GM21390 (cell line): ENCODE results near the gene RAPSN.

Source experiments
- ATAC-seq: cut with Tn5 transposase; IDR thresholded peaks from one replicate; pipeline ENCODE4 v1.9.1; 2021; ENCODE audit not compliant: unreplicated experiment

Gene RAPSN

DNA sequence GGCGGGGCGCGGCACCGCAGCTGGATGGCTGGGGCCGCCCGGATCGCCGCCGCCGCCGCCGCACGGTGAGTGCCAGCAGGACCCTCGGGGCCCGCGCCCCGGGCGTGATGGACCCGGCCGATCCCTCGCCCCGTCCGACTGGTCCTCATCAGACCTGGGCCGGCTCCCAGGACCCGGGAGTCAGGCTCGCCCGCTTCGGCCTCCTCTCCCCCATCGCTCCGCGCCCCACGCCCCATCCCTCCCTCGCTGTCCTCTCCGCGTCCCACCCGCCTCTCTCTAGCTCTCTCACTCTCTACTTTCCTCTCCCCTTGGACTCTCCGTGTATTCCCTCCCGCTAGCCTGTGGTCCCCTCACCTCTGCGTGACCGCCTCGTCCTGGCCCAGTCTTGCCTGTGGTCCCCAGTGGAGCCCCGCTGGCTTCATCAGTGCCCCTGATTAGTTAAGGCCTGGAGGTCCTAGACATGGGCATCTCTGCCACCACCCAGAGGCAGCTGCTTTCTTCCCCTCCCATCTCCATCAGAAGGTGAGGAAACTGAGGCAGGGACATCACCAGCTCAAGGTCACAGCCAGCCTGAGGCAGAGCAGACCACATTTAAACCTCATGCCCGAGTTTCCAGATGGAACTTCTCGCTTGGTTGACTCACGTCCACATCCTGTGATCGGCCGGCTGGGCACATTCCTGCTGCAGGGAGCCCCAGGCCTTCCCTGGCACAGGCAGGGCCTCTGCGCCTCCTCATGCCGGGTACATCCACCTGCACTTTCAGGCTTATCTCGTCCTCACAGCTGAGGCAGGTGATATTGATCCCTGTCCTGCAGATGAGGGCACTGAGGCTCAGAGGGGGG lies 40.1 kb downstream of the RAPSN start:
- peak; percentile 5 for ATAC-seq

DNA sequence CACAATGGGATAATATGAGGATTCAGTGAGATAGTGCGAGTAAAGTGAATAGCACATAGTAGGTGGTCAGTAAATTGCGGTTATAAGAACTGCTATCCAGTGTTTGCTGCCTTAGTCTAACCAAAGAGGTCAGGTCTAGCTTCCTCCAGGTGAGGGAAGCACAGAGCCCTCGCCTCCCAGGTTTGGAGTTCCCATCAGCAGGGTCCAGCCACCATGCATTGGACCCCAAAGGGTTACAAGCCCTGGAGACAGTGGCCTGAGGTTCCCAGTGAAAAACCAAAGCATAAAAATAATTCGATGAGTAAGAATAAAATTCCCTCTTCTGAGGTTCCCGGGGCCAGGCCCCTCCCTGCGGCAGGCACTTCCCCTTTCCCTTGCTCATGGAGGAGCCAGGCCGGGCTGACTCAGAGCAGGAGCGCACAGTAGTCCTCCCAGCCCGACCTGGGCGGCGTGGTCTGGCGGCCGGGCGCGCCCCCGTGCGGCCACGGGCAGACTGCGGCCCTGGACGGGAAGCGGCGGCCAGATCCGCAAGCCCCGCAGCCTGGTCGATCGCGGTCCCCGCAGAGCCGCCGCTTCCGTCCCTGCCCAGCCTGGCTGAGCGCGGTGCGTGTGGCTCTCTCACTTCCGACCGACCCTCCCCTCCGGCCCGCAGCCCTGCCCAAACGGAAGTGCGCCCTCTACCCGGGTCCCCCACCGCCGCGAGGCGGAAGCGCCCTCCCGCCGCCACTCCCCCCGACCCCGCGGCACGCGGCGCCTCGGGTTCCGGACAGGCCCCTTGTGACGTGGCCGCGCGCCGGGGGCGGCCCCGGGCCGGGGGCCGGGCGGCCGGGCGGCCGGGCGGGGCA lies 41.0 kb downstream of the RAPSN start, which contains the start of gene SLC39A13:
Gene SLC39A13, plus strand, starts transcription at position 845 of the 845 bp plus-strand sequence. CDS start 1,505 bp downstream, outside the sequence.
- peak; percentile 85 for ATAC-seq

DNA sequence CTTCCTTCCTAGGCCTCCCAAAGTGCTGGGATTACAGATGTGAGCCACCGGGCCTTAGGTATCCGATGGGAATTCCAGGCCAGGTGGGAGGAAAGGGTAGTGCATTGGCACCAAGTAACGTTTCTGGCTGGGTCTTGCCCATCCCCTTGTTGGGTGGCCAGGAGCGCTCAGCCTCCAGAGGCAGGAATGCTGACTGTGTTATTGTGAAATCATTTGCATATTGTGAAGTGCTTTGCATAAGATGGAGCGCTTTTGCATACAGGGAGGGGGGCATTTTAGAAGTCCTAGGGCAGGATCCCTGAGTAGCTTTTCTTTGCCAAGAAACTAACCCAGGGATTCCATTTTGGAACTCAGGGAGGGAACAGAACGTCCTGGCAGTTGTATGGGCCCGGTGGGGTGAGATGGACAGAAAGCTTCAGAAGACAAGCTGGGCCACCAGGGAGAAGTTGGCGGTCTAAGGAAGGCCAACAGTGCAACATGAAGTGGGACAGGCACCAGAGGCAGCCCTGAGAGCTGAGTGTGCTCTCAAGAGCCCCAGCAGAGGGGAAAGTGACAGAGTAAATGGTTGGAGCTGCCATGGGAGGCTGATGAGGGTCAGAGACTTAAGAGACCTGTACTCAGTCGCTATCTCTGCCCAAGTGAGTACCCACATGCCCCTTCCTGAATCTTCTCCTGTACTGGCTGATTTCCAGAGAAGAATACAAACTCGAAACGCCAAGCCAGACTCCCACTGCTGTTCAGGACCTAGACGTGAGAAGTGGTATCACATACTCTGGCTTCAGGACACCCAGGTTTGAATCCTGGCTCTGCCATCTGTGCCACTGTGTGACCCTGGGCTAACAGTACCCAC lies 41.8 kb downstream of the RAPSN start:
- no peak for ATAC-seq

DNA sequence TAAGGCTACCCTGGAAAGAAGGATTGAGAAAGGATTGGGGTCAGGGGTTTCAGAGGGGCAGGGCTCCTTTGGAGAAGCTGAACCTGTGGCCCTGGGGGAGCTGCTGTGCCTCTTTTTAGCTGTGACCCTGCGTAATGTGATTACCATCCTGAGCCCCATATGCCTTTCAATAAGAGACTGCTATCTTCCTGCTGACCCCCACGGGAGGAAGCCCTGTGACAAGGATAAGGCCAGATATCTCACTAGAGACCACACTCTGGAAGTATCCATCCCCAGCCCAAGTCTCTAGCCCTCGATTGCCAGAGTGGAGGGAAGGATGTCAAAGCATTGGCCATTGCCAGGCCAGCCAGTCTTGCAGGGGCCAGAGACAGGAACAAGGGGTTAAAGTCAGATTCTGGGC lies 45.4 kb downstream of the RAPSN start:
- ATAC-seq: no peak

DNA sequence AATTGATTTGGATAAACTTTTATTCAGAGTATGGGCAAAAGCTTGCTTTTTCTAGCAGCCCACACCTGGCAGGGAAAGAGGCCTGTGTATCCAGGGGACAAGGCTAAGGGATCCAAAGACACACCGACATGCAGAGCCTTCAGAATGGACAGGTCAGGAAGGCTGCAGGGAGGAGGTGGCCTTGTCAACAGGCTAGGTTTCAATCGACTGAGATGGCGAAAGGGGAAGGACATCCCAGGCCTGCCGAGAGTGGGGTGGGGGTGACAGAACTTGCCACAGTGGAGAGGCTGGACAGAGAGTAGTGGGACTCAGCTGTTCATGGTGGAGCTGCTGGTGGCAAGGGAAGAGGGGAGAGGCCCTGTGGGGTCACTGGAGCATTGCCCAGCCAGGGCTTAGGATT lies 45.8 kb downstream of the RAPSN start:
- ATAC-seq: no peak

DNA sequence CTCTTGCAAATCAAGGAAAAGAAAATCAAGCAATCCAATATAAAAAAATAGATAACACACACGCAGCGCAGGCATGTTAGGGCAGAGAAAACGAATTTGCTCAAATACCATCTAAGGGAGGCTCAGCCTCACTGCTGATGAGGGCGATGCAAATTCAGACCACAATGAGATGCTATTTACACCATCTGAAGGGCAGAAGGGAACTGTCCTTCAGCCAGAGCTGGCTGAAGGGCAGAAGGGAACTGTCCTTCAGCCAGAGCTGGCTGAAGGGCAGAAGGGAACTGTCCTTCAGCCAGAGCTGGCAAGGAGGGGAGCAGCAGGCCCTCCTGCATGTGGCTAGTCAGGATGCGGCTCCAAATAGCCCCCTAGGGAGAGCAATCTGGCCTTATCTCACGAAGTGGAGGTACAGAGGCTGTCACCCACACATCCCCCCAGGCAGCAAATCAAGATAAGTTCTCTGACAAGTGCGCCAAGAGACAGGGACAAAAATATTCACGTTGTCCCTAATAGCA lies 48.1 kb downstream of the RAPSN start:
- ATAC-seq: peak; percentile 68

DNA sequence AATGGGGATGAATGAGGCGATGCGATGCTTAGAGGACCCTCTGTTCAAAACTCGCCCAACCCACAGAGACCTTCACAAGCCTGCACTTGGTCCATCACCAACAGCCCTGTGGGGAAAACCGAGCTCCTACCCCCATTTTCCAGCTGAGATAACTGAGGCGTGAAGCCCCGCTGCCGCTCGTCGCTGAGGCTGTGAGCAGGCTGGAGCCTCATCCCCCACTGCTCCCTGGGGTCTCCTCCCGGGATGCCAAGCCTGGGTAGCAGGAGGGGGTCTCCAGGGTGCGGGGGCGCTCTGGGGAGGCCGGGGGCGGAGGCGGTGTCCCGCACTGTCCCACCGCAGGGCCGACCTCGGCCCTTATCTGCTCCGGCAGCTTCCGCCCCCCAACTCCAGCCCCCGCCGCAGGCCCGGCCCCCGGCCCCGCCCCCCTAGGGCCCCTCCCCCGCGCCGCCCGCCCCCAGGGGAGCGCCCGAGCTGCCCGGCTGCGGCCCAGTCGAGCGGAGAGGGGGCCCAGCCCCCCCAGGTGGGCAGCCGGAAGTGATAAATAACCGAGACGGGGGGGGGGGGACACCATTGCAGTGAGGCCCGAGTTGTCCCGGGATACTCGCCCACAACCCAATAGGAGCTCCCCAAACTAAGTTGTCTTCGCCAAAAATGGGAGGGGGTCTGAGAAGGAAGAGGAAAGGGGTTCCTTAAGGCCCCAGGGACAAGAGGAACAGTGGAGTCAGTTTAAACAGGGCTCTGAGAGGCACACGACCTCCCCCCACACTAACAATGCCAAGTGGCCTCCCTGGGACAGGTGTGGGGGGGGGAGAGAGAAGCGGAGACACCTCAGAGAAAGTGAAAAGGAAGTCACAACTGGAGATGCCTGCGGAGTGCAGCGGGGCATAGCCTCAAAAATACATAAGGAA lies 48.8 kb downstream of the RAPSN start:
- ATAC-seq: peak; percentile 41

DNA sequence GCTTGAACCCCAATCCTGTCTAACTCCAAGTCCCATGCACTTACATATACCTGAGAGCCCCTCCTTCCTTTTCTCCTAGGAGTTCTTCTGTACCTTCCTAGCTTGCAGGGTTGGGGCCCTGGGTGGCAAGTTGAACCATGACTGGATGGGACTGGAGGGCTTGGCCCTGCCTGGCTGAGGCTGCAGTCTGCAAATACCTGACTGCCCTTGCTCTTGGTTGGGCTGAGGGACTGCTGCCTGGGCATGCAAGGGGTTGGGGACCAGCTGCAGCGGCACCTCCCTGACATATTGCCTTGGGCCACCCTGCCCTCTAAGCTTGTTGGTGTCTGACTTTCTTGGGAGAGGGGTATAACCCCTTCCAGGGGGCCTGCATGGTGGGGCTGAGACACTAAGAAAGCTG lies 50.4 kb downstream of the RAPSN start:
- no peak for ATAC-seq

DNA sequence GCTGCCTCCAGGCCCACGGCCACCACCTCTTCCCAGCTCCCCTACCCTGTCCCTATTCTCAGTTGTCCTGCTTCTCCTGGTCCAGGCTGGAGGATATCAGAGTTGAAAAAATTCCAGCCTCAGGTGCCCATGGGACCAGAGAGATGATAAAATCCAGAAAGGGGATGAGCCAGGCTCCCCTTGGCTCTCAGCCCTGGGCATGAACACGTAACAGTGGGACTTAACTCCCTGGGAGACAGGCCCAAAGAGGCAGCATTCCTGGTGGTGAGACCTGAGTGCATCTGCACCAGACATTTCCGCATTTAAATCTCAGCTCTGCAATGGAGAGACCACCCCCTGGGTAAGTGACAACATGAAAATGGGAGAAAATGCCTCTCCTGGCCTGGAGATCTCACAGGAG lies 50.9 kb downstream of the RAPSN start:
- ATAC-seq: no peak

DNA sequence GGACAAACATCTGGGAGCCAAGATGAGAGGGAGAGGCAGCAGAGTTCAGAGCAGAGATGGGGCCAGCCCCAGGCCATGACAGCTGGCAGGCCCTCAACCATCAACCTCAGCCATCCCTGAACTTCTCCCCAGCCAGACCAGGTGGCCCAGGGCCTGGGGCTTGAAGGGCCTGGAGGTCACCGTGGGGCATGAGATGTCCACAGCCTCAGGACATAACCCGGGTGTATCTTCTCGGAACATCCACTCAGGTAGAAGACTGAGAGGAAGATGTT lies 53.0 kb downstream of the RAPSN start:
- no peak for ATAC-seq

DNA sequence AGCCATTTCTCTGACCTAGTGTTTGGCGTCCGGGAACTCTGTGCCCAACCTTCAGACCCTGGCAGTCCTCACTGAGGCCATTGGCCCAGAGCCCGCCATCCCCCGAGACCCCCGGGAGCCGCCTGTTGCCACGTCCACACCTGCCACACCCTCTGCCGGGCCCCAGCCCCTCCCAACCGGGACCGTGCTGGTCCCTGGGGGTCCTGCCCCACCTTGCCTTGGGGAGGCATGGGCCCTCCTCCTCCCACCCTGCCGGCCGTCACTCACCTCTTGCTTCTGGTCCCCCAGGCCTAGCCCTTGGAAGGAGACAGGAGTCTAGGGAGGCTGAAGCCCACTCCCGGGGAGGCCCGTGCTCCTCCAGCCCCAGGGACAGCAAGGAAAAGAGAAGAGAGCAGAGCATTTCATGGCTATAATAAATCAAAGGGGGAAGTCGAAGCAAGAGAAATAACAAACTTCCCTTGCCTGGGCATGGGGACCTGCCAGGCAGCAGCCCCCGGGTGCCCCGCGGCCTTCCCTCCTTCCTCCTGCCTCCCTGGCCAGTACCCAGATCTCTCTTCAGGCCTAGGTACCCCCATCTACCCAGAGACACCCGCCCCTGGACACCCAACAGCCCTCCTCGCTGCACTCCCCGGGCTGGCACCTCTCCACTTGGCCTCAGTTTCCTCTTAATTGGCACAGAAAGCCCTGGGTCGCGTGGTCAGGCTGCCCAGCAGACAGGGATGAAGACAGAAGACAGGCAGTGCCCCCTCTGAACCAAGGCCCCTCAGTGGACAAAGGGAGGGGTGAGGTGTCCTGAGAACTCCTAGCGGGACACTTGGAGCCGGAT lies 53.5 kb downstream of the RAPSN start:
- no peak for ATAC-seq

DNA sequence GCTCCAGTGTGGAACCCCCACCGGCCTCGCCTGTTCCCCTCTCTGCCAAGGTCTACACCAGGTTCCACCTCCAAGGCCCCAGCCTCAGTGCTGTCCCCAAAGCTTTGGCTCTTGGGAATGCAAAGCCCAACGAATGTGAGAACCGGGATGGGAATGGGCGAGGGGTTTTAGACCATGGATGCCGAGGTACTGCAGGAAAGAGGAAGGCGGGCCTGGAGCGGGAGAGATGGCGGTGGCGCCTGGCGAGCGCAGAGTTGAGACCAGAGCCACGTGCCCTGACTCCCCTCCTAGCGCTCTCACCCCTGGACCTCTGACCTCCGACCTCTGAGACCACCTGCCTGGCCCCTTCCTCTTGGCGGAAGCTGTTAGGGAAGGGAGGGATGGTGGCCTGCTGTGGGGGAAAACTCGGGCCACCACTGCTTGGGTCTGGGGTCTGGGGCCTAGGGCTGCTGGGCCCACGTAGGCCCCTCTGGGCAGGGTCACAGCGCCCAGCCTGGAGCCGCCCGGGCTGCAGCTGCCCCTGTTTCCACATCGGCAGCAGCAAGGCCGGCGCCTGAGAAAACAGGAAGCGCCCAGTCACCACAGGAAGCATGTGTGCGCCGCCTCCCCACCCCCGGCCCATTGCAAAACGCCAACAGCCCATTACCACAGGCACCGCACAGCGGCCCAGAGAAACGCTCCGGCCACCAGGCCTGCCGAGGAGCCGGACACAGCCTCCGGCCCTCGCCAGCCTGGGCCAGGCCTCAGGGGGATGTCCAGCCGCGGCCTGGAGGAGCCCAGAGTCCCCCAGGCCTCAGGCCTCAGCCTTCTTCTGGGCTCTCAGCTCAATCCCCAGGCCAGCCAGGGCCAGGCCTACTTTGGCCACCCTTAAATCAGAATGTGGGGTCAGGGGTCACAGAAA lies 54.4 kb downstream of the RAPSN start:
- peak; percentile 73 for ATAC-seq

DNA sequence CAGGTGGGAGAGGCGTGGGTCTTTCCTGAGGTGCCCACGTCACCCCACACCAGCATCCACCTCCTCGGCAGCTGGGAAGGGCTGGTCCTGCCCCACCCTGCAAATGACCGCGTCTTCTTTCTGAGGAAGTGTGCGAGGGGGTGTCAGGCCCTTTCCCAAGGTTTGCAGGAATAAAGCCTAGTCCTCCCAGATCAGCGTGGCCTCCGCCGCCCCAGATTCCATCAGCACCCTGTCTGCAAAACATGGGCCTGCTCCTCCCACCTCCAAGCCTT lies 55.0 kb downstream of the RAPSN start:
- ATAC-seq: no peak

DNA sequence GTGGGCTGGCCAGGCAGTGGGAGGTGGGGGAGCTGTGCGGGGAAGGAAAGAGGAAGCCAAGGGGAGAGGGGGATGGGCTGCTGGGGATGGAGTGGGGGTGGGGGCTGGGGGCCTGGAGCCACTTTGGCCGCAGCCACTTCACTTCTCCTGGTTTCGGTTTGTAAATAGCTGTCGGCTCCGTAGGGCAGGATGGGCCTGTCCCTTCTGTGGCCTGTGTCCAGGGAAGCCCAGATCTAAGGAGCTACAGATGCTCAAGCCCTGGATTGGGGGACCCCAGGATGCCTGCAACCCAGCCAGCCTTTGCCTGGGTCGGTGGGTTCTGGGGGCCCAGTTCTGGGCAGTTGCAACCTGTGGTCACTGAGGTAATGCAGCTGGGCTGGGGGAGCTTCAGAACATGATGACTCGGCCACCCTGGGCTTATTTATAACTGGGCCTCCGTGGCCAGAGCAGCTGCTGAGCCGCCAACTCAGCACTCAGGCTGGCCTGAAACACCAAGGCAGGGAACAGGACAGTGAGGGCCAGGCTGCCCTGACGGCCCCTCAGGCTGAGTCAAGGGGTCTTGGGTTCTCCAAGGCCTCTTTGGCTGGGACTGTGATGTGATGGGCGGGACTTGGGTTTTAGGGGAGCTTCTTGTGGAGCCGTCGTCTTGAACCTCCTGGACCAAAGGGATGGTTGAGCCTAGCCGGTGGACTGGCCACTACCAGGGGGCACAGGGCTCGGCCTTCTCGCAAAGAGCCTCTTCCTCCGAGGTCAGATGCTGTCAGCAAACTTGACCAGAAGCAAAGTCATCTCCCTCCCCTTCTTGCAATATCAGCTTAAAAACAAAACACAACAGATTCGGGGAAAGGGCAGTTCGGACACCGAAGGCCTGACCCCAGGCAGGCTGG lies 55.5 kb downstream of the RAPSN start:
- ATAC-seq: no peak

DNA sequence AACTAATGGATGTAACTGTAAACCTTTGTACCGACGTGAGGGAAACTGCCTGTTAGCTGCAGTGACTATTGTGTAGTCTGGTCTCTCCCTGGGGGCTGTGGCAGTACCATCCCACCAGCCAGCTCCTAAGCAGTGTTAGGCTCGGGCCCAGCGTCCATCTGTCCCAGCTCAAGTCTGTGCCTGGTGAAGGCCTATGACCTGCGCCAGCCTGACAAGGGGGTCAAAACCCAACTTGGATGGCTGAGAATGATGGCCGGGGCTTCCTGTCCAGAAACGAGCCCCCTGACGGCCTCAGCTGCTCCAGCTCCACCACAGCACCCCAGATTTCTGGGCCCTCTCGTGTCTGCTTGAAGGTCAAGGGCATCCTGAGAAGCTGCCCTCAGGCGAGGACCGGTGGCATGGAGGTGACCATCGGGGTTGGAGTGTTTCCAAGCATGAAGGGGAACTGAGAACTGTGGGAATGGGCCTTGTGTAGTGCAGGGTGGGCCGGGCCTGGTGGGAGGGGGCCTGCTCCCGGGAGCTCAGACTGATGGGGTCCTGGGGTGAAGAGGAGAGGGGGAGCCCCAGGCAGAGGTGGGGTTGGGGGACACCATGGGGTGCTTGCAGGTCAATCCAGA lies 56.3 kb downstream of the RAPSN start:
- no peak for ATAC-seq

DNA sequence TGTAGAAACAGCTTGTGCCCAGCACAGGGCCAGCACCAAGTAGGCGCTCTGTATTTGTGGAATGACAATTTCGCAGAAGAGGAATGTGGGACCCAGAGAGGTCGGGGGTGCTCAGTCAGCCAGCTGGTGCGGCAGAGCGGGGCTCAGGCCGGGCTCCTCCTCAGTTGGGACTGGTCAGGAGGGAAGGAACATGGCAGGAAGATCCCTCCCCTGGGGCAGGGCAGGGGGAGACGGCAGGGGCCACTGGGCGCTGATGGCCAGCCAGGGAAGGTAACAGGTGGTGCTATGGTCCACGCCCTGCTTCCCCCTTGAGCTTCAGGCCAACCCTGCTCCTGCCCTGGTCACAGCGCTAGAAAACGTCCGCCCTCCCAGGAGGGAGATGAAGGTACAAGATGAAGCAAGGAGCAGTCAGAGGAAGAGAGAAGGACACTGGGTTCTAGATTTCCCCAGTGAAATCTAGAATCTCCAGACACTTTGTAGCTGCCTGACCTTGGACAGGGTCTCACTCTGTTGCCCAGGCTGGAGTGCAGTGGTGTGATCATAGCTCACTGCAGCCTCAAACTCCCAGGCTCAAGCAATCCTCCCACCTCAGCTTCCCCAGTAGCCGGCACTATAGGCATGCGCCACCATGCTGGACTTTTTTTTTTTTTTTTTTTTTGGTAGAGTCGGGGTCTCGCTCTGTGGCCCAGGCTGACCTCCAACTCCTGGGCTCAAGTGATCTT lies 57.1 kb downstream of the RAPSN start:
- no peak for ATAC-seq
